ENCODE results near the gene CUX1. TPM values are rescaled to one million over a fixed set of nuclear protein-coding genes. Genes with fewer than 3 reads are reported as not detected.

Gene CUX1
- total RNA-seq, 1 experiment from 2014 or later = 47.6 TPM

DNA sequence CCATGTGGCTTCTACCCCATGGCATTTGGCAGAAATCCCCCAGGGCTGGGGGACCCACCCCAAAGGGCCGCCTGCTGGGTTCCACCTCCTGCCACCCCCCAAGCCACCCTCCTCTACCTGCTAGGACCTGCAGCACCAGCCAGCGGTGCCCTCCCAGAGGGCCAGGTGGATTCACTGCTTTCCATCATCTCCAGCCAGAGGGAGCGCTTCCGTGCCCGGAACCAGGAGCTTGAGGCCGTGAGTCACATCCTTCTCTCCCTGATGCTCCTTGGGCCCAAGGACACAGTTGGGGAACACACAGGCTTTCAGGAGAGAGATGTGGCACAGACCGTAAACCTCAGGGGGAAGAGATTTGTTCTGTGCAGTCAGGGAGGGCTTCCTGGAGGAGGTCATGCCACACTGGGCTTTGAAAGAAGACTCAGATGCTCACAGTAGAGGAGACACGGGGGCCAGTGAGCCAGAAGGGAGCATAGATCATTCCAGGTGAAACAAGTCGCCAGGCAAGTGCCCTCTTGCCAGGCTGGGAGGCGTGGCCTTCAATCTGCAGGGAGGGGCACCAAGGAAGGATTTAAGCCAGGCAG lies 457.8 kb downstream of the CUX1 start:
- Mint-ChIP-seq H3K36me3 (ENCODE audit: insufficient read depth, unreplicated experiment) (no peaks in the 10 kb centered on the region), H3K4me3 (ENCODE audit: unreplicated experiment) (no peak overlapping the region), H3K27ac (ENCODE audit: low read depth, unreplicated experiment) (no peak overlapping the region), H3K27me3 (ENCODE audit: insufficient read depth, unreplicated experiment) (no peaks in the 10 kb centered on the region), H3K4me1 (ENCODE audit: insufficient read depth, unreplicated experiment) (peaks cover 13% of the 10 kb centered on the region), H3K9me3 (ENCODE audit: unreplicated experiment) (no peaks in the 10 kb centered on the region)
- ChIA-PET POLR2A (no interaction called here), CTCF (interaction anchor here (1.0 kb wide), 1 partner anchor 129 kb away, joined by 4 read pairs; no protein-coding TSS in a partner anchor)
- no TSS peak for BruUV-seq (replicated peaks)
- intact Hi-C loops (cut with micrococcal nuclease) = no loop called here
- peak; percentile 60 for DNase-seq (ENCODE audit: unreplicated experiment)
- TF ChIP-seq, protein P1, sequence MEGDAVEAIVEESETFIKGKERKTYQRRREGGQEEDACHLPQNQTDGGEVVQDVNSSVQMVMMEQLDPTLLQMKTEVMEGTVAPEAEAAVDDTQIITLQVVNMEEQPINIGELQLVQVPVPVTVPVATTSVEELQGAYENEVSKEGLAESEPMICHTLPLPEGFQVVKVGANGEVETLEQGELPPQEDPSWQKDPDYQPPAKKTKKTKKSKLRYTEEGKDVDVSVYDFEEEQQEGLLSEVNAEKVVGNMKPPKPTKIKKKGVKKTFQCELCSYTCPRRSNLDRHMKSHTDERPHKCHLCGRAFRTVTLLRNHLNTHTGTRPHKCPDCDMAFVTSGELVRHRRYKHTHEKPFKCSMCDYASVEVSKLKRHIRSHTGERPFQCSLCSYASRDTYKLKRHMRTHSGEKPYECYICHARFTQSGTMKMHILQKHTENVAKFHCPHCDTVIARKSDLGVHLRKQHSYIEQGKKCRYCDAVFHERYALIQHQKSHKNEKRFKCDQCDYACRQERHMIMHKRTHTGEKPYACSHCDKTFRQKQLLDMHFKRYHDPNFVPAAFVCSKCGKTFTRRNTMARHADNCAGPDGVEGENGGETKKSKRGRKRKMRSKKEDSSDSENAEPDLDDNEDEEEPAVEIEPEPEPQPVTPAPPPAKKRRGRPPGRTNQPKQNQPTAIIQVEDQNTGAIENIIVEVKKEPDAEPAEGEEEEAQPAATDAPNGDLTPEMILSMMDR (IDR thresholded peaks at IDR 0.05; ENCODE audit: unreplicated experiment) = no peak

DNA sequence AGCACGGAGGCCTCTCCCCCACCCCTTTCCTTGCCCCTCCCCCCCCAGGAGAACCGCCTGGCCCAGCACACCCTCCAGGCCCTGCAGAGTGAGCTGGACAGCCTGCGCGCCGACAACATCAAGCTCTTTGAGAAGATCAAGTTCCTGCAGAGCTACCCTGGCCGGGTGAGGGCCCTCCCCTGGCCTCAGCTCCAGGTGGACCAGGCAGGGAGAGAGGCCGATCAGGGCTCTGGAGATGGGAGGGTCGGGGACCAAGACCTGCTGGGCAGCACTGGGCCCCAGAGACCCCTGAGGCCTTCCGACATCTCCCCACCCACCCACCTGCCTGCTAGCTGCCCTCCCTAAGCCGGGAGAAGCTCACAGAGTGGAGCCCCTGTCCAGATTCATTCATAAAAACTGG lies 460.5 kb downstream of the CUX1 start:
- intact Hi-C loops (cut with micrococcal nuclease) = no loop called here
- no peaks in the 10 kb centered on the region for H3K36me3 Mint-ChIP-seq (ENCODE audit: insufficient read depth, unreplicated experiment)
- TF ChIP-seq, protein P1 (IDR thresholded peaks at IDR 0.05; ENCODE audit: unreplicated experiment) = no peak
- H3K4me1 Mint-ChIP-seq (ENCODE audit: insufficient read depth, unreplicated experiment) = peaks cover 8% of the 10 kb centered on the region
- BruUV-seq (replicated peaks) = no TSS peak
- no peak for DNase-seq (ENCODE audit: unreplicated experiment)
- H3K27ac Mint-ChIP-seq (ENCODE audit: low read depth, unreplicated experiment) = no peak overlapping the region
- H3K27me3 Mint-ChIP-seq (ENCODE audit: insufficient read depth, unreplicated experiment) = no peaks in the 10 kb centered on the region
- no peak overlapping the region for H3K4me3 Mint-ChIP-seq (ENCODE audit: unreplicated experiment)
- ChIA-PET POLR2A (no interaction called here), CTCF (interaction anchor here (0.5 to 4.2 kb wide), 7 partner anchors 10 to 178 kb away, joined by 3 to 38 read pairs (median 4); partner anchors contain the start of gene PRKRIP1)
- no peaks in the 10 kb centered on the region for H3K9me3 Mint-ChIP-seq (ENCODE audit: unreplicated experiment)

DNA sequence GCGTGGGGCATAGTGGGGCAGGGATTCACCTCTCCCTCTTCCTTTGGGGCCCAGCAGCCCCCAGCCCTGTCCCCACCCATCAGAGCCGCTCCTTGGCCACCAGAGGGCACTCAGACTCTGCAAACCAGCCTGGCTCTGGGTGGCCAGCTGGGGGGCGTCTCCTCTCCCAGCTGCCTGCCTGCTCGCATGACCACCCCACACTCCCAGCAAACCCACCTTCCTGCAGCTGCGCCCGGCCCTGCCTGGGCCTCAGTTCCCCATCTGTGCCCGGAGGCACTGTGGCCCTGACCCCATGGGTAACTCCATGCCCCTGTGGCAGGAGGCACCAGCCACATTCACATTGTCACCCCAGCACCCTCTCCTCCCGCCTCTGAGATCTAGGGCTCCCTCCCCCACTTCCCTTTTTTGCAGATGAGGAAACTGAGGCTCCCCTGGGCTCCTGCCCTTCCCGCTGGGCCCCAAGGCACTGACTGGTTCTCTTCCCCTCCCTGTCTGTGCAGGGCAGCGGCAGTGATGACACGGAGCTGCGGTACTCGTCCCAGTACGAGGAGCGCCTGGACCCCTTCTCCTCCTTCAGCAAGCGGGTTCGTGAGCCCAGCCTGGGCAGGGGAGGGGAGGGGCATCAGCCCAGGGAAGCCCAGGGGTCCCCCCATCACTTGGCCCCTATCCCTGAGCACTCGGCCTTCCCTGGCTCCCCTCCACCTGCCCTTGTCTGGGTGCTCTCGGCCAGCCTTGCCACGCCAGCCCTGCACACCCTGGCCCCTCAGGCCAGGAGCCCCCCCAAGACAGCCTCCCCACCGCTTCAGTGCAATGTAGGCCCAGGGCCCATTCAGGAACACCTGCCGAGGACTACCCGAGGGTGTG lies 462.3 kb downstream of the CUX1 start:
- Mint-ChIP-seq H3K27ac (ENCODE audit: low read depth, unreplicated experiment) (no peak overlapping the region), H3K9me3 (ENCODE audit: unreplicated experiment) (no peaks in the 10 kb centered on the region), H3K4me1 (ENCODE audit: insufficient read depth, unreplicated experiment) (peaks cover 1% of the 10 kb centered on the region), H3K27me3 (ENCODE audit: insufficient read depth, unreplicated experiment) (no peaks in the 10 kb centered on the region), H3K36me3 (ENCODE audit: insufficient read depth, unreplicated experiment) (no peaks in the 10 kb centered on the region), H3K4me3 (ENCODE audit: unreplicated experiment) (no peak overlapping the region)
- CTCF ChIA-PET = interaction anchor here (0.5 to 4.2 kb wide), 6 partner anchors 11 to 116 kb away, joined by 3 to 38 read pairs (median 4); partner anchors contain the start of gene PRKRIP1
- intact Hi-C loops (cut with micrococcal nuclease) = loop anchor here (1.0 kb wide), 1 partner anchor 111 kb away; no protein-coding TSS in a partner anchor
- TF ChIP-seq, protein P1 (IDR thresholded peaks at IDR 0.05; ENCODE audit: unreplicated experiment) = peak; percentile 92
- BruUV-seq (replicated peaks) = no TSS peak
- POLR2A ChIA-PET = no interaction called here
- peak; percentile 67 for DNase-seq (ENCODE audit: unreplicated experiment)

DNA sequence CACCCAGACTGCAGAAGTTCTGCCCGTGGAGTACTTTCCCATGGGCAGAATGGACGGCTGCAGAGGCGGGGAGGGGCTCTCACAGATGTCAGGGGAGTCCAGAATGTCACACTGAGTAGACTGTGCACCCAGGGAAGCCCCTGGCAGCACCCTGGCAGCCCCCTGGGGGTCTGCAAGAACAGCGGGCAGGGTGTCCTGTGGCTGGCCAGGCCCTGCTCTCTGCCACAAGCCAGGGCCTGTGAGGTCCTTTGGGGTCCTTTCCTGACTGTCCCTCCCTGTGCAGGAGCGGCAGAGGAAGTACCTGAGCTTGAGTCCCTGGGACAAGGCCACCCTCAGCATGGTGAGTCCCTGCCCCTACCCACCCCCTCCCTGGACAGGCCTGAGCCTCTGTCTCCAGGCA lies 463.1 kb downstream of the CUX1 start:
- Mint-ChIP-seq H3K36me3 (ENCODE audit: insufficient read depth, unreplicated experiment) (no peaks in the 10 kb centered on the region), H3K9me3 (ENCODE audit: unreplicated experiment) (no peaks in the 10 kb centered on the region), H3K27ac (ENCODE audit: low read depth, unreplicated experiment) (no peak overlapping the region), H3K4me1 (ENCODE audit: insufficient read depth, unreplicated experiment) (peaks cover 6% of the 10 kb centered on the region), H3K4me3 (ENCODE audit: unreplicated experiment) (no peak overlapping the region), H3K27me3 (ENCODE audit: insufficient read depth, unreplicated experiment) (no peaks in the 10 kb centered on the region)
- no TSS peak for BruUV-seq (replicated peaks)
- POLR2A ChIA-PET = no interaction called here
- CTCF ChIA-PET = interaction anchor here (1.2 to 4.2 kb wide), 4 partner anchors 8 to 116 kb away, joined by 3 to 38 read pairs (median 8); partner anchors contain the start of gene PRKRIP1
- DNase-seq (ENCODE audit: unreplicated experiment) = no peak
- intact Hi-C loops (cut with micrococcal nuclease) = no loop called here
- TF ChIP-seq, protein P1 (IDR thresholded peaks at IDR 0.05; ENCODE audit: unreplicated experiment) = no peak
